ENCODE data around the gene MESP2. TPM values are rescaled to one million over a fixed set of nuclear protein-coding genes. Genes with fewer than 3 reads are reported as not detected.
A peak's percentile ranks its signal among the peaks of the same experiment; 100 is the strongest.

The MESP2 gene
- total and polyA plus RNA-seq, 2 experiments from 2014 or later: not detected

DNA sequence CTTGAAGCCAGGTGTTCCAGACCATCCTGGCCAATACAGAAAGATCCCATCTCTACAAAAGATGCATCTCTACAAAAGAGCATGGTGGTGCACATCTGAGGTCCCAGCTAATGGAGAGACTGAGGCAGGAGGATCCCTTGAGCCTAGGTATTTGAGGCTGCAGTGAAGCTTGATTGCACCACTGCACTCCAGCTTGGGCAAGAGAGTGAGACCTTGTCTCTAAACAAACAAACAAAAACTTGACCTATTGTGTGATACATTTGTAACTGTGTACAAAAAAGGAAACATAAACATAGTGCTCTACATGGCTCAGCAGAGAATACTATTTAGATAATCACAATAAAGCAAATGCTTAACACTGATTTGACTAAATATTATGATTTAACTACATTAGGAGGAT is 19.9 kb downstream of the MESP2 start:
- Histone ChIP-seq H3K9ac (no peak overlapping the region), H3K36me3 (ENCODE audit: low read depth) (peaks cover 87% of the 10 kb centered on the region), H3K4me3 (no peak overlapping the region), H3F3A (ENCODE audit: insufficient read depth) (peaks cover 92% of the 10 kb centered on the region), H3K9me2 (ENCODE audit: insufficient read depth) (no peaks in the 10 kb centered on the region), H3K9me3 (ENCODE audit: low read depth) (no peaks in the 10 kb centered on the region), H3K27ac (no peak overlapping the region), H3K4me2 (ENCODE audit: unreplicated experiment) (no peak overlapping the region), H3K27me3 (replicated peaks; ENCODE audit: insufficient read depth) (no peaks in the 10 kb centered on the region), H3K79me2 (ENCODE audit: insufficient read depth) (peaks cover 47% of the 10 kb centered on the region), H4K20me1 (ENCODE audit: insufficient read depth) (no peaks in the 10 kb centered on the region; the same call in 1 of the 2 replicates), H3K4me1 (ENCODE audit: insufficient read depth) (0 out of 2 replicates have a peak, but pooled peaks cover 10% of the 10 kb centered on the region), H2AFZ (no peak overlapping the region)
- no peak for DNase-seq
- in situ Hi-C loops (cut with MboI): no loop called here
- TF ChIP-seq EZH2phosphoT487 (IDR thresholded peaks at IDR 0.05; ENCODE audit: insufficient read depth, low read depth) (no peak), EZH2 (IDR thresholded peaks at IDR 0.05; ENCODE audit: insufficient read depth, poor library complexity, severe bottlenecking) (no peak)

DNA sequence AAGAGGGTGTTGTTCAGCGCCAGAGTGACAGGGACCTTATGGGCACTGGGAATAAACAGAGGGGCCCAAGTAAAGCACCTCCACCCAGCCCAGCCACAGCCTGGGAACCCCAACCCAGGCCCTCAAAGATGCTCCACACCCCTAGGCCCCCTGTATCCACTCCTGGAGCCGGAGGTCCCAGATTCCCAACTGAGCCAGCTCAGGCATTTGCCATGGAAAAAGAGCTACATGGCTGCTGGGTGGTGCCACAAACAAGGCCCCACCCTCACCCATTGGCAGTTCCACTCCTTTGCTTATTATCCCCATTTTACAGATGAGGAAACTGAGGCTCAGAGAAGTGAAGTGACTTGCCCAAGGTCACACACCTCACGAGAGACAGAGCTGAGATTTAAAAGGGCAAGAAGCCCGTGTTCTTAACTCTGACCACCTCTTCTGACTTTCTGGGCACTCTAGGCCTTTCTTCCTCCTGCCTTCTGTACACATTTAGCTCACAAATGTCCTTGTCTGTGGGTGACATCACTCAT is 21.6 kb downstream of the MESP2 start:
- WGBS, 2 experiments (ENCODE audit: low coverage in 1 of 2, low lambda C conversion rate in 2 of 2, missing lambda C conversion rate in 2 of 2): 82 to 92% methylated on average over 4 of the region's 4 CpGs

DNA sequence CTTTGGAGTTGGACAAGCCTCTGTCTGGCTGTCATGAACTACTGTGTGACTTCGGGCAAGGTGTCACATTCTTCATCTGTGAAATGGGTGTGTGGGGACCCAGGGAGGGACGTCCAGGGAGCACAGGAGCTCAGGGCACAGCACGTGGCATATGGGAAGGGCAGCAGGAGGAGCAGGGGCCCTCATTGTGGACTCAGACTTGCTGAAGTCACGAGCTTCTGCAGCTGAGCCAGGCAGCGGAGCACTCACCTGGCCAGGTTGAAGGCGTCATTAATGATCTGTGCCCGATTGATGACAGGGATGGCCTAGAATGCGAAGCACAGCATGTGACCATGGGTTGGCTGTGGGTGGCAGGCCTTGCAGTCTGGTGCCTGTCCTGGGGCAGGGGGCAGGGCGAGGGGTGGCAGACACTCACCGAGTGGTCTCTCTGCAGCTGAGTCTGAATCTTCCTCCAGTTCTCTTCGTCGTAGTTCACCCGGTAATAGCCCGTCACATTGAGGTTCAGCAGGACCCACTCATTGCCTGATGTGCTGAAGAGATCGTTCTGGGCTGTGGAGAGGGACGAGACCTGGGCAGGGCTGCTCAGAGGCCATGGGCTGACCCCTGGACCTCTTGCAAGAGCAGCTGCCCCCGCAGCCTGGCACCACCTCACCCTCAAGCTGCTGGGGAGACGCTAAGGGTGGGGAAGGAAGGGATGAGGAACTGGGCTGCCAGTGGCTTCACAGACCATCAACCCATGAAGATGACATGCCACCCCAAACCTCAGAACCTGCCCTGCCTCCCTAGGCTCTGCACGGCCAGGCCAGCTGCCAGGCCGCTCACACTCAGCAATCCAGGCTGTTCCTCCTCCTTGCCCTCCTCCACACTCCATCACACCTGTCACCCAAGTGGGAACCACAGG is 23.1 kb downstream of the MESP2 start:
- peaks cover 89% of the 10 kb centered on the region for H3K36me3 ChIP-seq (ENCODE audit: low read depth)
- H3K4me1 ChIP-seq (ENCODE audit: insufficient read depth): 0 out of 2 replicates have a peak, but pooled peaks cover 10% of the 10 kb centered on the region
- H4K20me1 ChIP-seq (ENCODE audit: insufficient read depth): no peaks in the 10 kb centered on the region
- WGBS, 2 experiments (ENCODE audit: low coverage in 1 of 2, low lambda C conversion rate in 2 of 2, missing lambda C conversion rate in 2 of 2): 91 to 92% methylated on average over 20 of the region's 20 CpGs
- no peak for TF ChIP-seq EZH2phosphoT487 (IDR thresholded peaks at IDR 0.05; ENCODE audit: insufficient read depth, low read depth)
- TF ChIP-seq EZH2 (IDR thresholded peaks at IDR 0.05; ENCODE audit: insufficient read depth, poor library complexity, severe bottlenecking): no peak
- in situ Hi-C loops (cut with MboI): no loop called here
- H3K9me3 ChIP-seq (ENCODE audit: low read depth): no peaks in the 10 kb centered on the region
- H3K27me3 ChIP-seq (replicated peaks; ENCODE audit: insufficient read depth): no peaks in the 10 kb centered on the region
- no peak overlapping the region for H2AFZ ChIP-seq
- no peak overlapping the region for H3K4me2 ChIP-seq (ENCODE audit: unreplicated experiment)
- H3K9me2 ChIP-seq (ENCODE audit: insufficient read depth): no peaks in the 10 kb centered on the region
- DNase-seq: no peak
- H3K4me3 ChIP-seq: no peak overlapping the region
- H3K79me2 ChIP-seq (ENCODE audit: insufficient read depth): peaks cover 56% of the 10 kb centered on the region
- H3F3A ChIP-seq (ENCODE audit: insufficient read depth): peaks cover 83% of the 10 kb centered on the region
- H3K27ac ChIP-seq: no peak overlapping the region
- H3K9ac ChIP-seq: no peak overlapping the region

More for the DNA sequence above, 21.6 kb downstream of the MESP2 start:
- Histone ChIP-seq H3K79me2 (ENCODE audit: insufficient read depth) (peaks cover 55% of the 10 kb centered on the region), H2AFZ (no peak overlapping the region), H4K20me1 (ENCODE audit: insufficient read depth) (no peaks in the 10 kb centered on the region), H3F3A (ENCODE audit: insufficient read depth) (peaks cover 91% of the 10 kb centered on the region), H3K9me2 (ENCODE audit: insufficient read depth) (no peaks in the 10 kb centered on the region), H3K4me2 (ENCODE audit: unreplicated experiment) (no peak overlapping the region), H3K4me1 (ENCODE audit: insufficient read depth) (0 out of 2 replicates have a peak, but pooled peaks cover 10% of the 10 kb centered on the region), H3K4me3 (no peak overlapping the region), H3K9ac (no peak overlapping the region), H3K27me3 (replicated peaks; ENCODE audit: insufficient read depth) (no peaks in the 10 kb centered on the region), H3K36me3 (ENCODE audit: low read depth) (peaks cover 88% of the 10 kb centered on the region), H3K9me3 (ENCODE audit: low read depth) (no peaks in the 10 kb centered on the region), H3K27ac (no peak overlapping the region)
- in situ Hi-C loops (cut with MboI): no loop called here
- TF ChIP-seq EZH2phosphoT487 (IDR thresholded peaks at IDR 0.05; ENCODE audit: insufficient read depth, low read depth): no peak
- TF ChIP-seq EZH2 (IDR thresholded peaks at IDR 0.05; ENCODE audit: insufficient read depth, poor library complexity, severe bottlenecking): no peak
- no peak for DNase-seq

DNA sequence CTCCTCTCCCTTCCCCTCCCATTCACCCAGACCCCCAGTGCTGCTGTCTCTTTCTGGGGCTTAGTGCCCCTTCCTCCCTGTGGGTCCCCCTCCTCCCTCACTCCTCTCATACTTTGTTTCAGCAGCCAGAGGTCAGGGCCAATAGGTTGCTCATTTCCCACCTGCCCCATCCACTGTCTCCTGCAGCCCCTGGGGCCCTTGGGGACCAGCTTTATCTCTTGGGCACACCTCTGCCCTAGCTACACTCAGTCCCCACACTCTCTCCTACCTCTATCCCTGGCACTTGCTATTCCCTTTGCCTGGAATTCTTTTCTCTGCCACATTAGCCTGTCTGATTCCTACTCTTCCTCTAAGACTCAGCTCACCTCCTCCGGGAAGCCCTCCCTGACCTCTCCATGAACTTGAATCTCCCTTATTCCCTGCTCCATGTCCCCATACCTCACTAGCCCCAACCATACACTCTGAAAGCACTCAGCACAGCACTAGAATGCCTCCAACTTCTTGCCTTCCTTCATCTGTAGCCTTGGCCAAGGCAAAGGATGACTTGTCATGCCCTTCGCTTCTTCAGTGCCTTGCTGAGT is 23.9 kb downstream of the MESP2 start:
- Histone ChIP-seq H3K9me2 (ENCODE audit: insufficient read depth) (no peaks in the 10 kb centered on the region), H2AFZ (no peak overlapping the region), H3K4me2 (ENCODE audit: unreplicated experiment) (no peak overlapping the region), H3K27me3 (replicated peaks; ENCODE audit: insufficient read depth) (no peaks in the 10 kb centered on the region), H3K9ac (no peak overlapping the region), H3F3A (ENCODE audit: insufficient read depth) (peaks cover 84% of the 10 kb centered on the region), H3K27ac (peak overlapping the region; percentile 21; the same call in 1 of the 2 replicates), H4K20me1 (ENCODE audit: insufficient read depth) (no peaks in the 10 kb centered on the region), H3K9me3 (ENCODE audit: low read depth) (no peaks in the 10 kb centered on the region), H3K79me2 (ENCODE audit: insufficient read depth) (peaks cover 63% of the 10 kb centered on the region), H3K36me3 (ENCODE audit: low read depth) (peaks cover 96% of the 10 kb centered on the region), H3K4me1 (ENCODE audit: insufficient read depth) (0 out of 2 replicates have a peak, but pooled peaks cover 4% of the 10 kb centered on the region), H3K4me3 (no peak overlapping the region)
- in situ Hi-C loops (cut with MboI): no loop called here
- WGBS, 2 experiments (ENCODE audit: low coverage in 1 of 2, low lambda C conversion rate in 2 of 2, missing lambda C conversion rate in 2 of 2): 99 to 100% methylated on average over 2 of the region's 2 CpGs
- TF ChIP-seq EZH2phosphoT487 (IDR thresholded peaks at IDR 0.05; ENCODE audit: insufficient read depth, low read depth) (no peak), EZH2 (IDR thresholded peaks at IDR 0.05; ENCODE audit: insufficient read depth, poor library complexity, severe bottlenecking) (no peak)
- DNase-seq: no peak

Measured in GM23248 (cell line).